GM18907 (cell line): ENCODE results near the gene SAMD14.

Experiments used
- ATAC-seq: cut with Tn5 transposase; IDR thresholded peaks from one replicate; pipeline ENCODE4 v1.9.1; 2021; ENCODE audit warnings: mild to moderate bottlenecking, moderate library complexity; ENCODE audit not compliant: unreplicated experiment

Gene SAMD14

GRCh38 chr17:50129728-50130558 is at the start of gene SAMD14:
TSS of gene SAMD14 (minus strand) at chr17:50130160. CDS start at chr17:50124959, 5,201 bp downstream.
- ATAC-seq = no peak

DNA sequence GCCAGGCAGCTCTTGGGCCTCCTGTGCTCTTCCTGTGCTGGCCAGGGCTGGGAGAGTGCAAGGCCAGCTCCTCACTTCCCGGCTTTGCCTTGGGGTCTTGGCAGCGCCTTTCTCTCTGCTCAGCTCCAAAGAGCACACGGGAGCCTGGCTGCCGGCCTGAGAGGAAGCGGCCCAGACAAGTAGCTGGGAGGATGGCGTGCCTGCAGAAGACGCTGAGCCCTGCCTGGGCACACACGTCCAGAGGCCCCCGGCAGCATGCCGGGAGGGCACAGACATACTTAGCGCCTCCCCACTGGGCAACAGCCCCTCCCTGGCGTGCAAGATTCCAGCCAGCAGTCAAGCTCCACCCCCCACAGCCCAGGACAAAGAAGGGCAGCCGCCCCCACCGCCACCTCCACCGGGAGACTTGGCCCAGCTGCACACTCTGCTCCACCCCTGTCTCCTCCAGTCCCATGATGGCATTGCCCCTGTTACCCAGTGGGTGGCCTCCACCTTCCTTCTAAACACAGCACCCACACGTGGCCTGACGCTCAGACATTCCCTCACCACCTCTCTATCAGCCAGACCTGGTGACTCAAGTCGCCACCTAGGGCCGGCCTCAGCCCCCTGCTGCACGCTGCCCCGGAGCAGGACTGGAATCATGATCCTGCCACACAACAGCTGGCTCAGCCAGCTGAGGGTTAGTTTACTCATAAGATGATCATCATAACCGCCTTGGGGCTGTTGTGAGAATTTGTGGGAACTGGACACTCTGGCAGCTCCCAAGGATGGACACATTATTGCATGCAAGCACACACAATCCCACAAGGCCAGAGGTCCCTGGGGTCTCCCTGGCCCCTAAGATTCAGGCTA is 48.2 kb upstream of the SAMD14 start:
- peak; percentile 66 for ATAC-seq

- no peak for ATAC-seq
Measured at GRCh38 chr17:50177476-50177875, 47.5 kb upstream of the SAMD14 start.

- no peak for ATAC-seq
Measured at GRCh38 chr17:50176559-50177357, 46.8 kb upstream of the SAMD14 start.

GRCh38 chr17:50175035-50175807 is 45.3 kb upstream of the SAMD14 start:
- ATAC-seq = no peak

DNA sequence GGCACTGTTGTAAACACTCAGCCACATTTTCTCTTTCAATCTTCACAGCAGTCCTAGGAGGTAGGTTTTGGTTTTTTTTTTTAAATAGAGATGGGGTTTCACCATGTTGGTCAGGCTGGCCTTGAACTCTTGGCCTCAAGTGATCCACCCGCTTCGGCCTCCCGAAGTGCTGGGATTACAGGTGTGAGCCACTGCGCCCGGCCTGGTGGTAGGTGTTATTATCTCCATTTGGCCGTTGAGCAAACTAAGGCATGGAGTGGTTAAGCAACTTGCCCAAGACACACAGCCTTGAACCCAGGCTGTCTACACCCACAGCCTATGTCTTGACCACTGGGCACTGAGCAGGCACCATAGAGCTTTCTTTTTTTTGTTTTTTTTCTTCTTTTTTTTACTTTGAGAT is 44.5 kb upstream of the SAMD14 start:
- ATAC-seq = no peak

DNA sequence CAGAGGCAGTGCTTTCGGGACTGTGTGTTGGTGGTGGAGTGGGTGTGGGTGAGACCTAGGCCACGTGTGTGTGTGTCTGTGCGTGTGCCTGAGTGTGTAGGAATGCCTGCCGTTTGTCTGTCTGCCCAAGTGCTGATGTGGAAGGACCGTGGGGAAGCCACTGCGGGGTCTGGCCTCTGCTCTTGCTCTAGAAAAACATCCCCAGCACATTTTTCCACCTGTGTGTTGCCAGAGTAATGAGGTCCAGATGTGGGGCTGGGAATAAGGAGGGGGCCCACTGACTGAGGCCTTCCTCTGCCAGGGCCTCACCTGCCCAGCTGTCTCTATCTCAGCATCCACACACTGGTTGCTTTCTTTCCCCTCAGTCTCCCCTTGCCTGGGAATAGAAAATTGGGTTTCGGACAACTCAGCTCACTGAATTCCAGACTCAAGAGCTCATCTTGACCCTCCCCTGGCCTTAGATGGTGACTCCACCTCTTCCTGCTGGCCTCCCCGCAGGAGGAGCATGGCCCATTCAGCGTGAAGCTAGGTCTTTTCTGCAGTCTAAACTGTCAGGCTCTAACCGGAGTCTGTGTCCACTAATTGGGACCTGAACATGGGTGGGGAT is 43.5 kb upstream of the SAMD14 start:
- no peak for ATAC-seq

- ATAC-seq = no peak
Measured at GRCh38 chr17:50172936-50173334, 43.0 kb upstream of the SAMD14 start.

GRCh38 chr17:50172130-50172529 is 42.2 kb upstream of the SAMD14 start:
- no peak for ATAC-seq

DNA sequence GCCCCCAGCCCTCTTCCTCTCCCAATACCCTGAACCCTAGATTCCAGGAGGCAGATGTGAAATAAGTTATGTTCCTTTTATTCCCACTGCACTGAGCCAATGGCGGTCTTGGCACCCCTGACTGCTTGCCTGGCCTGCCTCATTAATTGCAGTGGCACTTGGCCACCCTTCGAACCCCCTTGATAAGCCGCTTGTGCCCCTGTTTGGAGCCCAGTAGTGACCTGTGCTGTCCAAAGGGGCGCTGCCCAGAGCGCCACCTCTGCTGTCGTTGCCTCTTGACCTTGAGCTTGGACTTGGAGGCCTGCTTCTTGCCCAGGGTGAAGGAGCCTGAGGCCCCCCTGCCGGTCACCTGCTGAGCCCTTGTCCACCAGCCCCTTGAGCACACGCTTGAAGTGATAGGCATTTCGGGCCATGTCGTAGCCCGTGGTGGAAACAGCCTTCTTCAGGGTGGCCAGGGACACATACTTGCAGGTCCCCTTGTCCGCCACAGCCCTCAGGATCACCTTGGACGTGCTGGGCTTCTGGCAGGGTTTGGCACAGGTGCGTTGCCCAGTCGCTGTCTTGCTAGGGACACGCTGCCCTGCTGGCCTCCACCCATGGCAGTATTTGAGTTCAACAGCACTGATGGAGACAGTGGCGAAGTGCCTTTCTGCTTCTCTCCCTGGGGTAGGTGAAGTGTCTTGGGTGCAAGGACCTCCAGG is 41.6 kb upstream of the SAMD14 start:
- ATAC-seq = no peak

GRCh38 chr17:50170662-50171370 is 40.9 kb upstream of the SAMD14 start:
- peak; percentile 72 for ATAC-seq

GRCh38 chr17:50169881-50170459 is 40.0 kb upstream of the SAMD14 start:
- no peak for ATAC-seq

DNA sequence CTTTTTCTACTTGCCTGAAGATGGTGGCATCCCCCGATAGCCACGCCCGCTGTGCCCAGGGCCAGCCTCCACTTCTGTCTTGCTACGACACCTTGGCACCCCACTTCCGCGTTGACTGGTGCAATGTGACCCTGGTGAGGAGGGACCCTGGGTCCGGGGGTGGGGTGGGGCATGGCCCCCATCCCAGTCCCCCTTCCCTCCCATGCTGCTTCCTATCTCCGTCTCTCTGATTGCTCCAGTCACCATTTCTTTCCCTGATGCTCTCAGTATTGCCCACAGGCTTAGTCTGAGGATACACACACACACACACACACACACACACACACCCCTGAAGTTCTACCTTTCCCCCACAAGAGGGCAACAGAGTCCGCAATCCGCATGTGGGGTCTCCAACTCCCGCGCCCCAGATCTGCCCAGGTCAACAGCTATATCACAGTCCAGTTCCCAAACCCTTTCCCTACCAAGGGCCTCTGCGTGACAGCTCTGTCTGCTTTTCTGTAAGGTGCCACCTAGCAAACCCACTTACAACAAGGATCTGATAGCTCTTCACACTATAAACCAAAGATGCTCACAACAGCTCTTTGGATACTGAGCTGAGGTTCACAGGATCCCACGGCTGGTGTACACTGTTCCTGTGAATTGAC is 39.3 kb upstream of the SAMD14 start:
- ATAC-seq = no peak

DNA sequence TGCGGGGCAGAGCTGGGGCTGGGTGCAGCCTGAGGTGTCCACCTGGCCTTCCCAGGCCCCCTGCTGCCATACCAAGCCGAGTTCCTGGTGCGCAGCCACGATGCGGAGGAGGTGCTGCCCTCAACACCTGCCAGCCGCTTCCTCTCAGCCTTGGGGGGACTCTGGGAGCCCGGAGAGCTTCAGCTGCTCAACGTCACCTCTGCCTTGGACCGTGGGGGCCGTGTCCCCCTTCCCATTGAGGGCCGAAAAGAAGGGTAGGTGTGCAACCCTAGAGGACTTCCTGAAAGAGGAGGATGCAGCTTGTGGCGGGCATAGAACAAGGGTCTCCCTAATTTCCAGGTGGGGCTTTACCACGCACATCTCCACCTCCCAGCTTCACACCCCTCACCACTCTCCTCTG is 38.4 kb upstream of the SAMD14 start:
- no peak for ATAC-seq

DNA sequence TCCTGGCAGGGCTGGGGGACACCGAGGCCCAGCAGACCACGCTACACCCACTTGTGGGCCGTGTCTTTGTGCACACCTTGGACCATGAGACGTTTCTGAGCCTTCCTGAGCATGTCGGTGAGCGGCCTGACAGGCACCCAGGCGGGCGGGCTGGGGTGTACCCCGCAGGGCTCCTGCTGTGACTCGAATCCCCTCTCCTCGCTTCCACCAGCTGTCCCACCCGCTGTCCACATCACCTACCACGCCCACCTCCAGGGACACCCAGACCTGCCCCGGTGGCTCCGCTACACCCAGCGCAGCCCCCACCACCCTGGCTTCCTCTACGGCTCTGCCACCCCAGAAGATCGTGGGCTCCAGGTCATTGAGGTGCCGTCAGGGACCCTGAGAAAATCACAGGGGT is 37.4 kb upstream of the SAMD14 start:
- ATAC-seq = no peak

- ATAC-seq = no peak
Measured at GRCh38 chr17:50166518-50167181, 36.7 kb upstream of the SAMD14 start.

- ATAC-seq = no peak
Measured at GRCh38 chr17:50165867-50166517, 36.0 kb upstream of the SAMD14 start, which contains the start of gene SGCA. TSS of gene SGCA (plus strand) at chr17:50166005. CDS start at chr17:50166041, 36 bp downstream.
